Activated CD4-positive, alpha-beta T cell treated with anti-CD3 and anti-CD28 coated beads, Interleukin-2, amount 10 ng/mL, durations not matched to agents 7 days and 5 days (primary cell): Measurements from ENCODE around the gene SPHK2. TPM values are rescaled to one million over a fixed set of nuclear protein-coding genes. Genes with fewer than 3 reads are reported as not detected.

Experiments used
- CTCF ChIA-PET: fragments of 350-600 bp; sonication (Branson Sonifier 250); formaldehyde crosslinking; loops from one replicate; lab custom pipeline; 2021; ENCODE audit warnings: antibody characterized with exemption; lab: Charles Lee
- POLR2A ChIA-PET: fragments of 350-600 bp; sonication (Branson Sonifier 250); formaldehyde crosslinking; loops from one replicate; lab custom pipeline; 2021; ENCODE audit warnings: antibody characterized with exemption; lab: Charles Lee
- DNase-seq: peaks from one replicate; pipeline ENCODE4 v3.0.0-alpha.2; 2020
- H3K27ac Mint-ChIP-seq: one replicate; pipeline ENCODE4 v1.8.0; 2021; ENCODE audit warnings: mild to moderate bottlenecking, moderate library complexity, mixed read lengths
- H3K27me3 Mint-ChIP-seq: one replicate; pipeline ENCODE4 v1.8.0; 2021; ENCODE audit warnings: mixed read lengths
- H3K36me3 Mint-ChIP-seq: one replicate; pipeline ENCODE4 v1.8.0; 2021; ENCODE audit warnings: low read depth, mixed read lengths
- H3K4me1 Mint-ChIP-seq: one replicate; pipeline ENCODE4 v1.8.0; 2021; ENCODE audit warnings: mixed read lengths
- H3K4me3 Mint-ChIP-seq: one replicate; pipeline ENCODE4 v1.8.0; 2021; ENCODE audit warnings: mild to moderate bottlenecking, moderate library complexity, mixed read lengths
- H3K9me3 Mint-ChIP-seq: one replicate; pipeline ENCODE4 v1.8.0; 2021; ENCODE audit warnings: mixed read lengths
- total RNA-seq, 2 experiments: library from RNA; stranded (reverse); gene quantifications; one replicate each; pipeline ENCODE4 v1.2.3, GENCODE V29; 2021

The SPHK2 gene
- total RNA-seq, 2 experiments from 2014 or later = 28.2 to 33.6 TPM

GRCh38 chr19:48595171-48595570 is 24.1 kb upstream of the SPHK2 start:
- H3K27ac Mint-ChIP-seq = peak overlapping the region; percentile 82
- H3K4me1 Mint-ChIP-seq = peaks cover 12% of the 10 kb centered on the region
- H3K27me3 Mint-ChIP-seq = no peaks in the 10 kb centered on the region
- POLR2A ChIA-PET = no interaction called here
- CTCF ChIA-PET = interaction anchor here (0.7 kb wide), 1 partner anchor 106 kb away, joined by 3 read pairs; no protein-coding TSS in a partner anchor
- H3K4me3 Mint-ChIP-seq = peak overlapping the region; percentile 71
- peaks cover 2% of the 10 kb centered on the region for H3K36me3 Mint-ChIP-seq
- H3K9me3 Mint-ChIP-seq = no peaks in the 10 kb centered on the region
- no peak for DNase-seq

- POLR2A ChIA-PET = no interaction called here
- CTCF ChIA-PET = interaction anchor here (0.7 kb wide), 1 partner anchor 106 kb away, joined by 3 read pairs; no protein-coding TSS in a partner anchor
Observed at GRCh38 chr19:48595833-48596232, 23.5 kb upstream of the SPHK2 start.

GRCh38 chr19:48596237-48596636 is 23.1 kb upstream of the SPHK2 start:
- peak overlapping the region; percentile 71 for H3K4me3 Mint-ChIP-seq
- H3K4me1 Mint-ChIP-seq = peaks cover 12% of the 10 kb centered on the region
- ChIA-PET CTCF (no interaction called here), POLR2A (no interaction called here)
- peaks cover 2% of the 10 kb centered on the region for H3K36me3 Mint-ChIP-seq
- DNase-seq = no peak
- H3K9me3 Mint-ChIP-seq = no peaks in the 10 kb centered on the region
- H3K27ac Mint-ChIP-seq = peak overlapping the region; percentile 84
- no peaks in the 10 kb centered on the region for H3K27me3 Mint-ChIP-seq

More at GRCh38 chr19:48595833-48596232, 23.5 kb upstream of the SPHK2 start:
- DNase-seq = no peak
- Mint-ChIP-seq H3K9me3 (no peaks in the 10 kb centered on the region), H3K27ac (peak overlapping the region; percentile 82), H3K27me3 (no peaks in the 10 kb centered on the region), H3K36me3 (peaks cover 2% of the 10 kb centered on the region), H3K4me1 (peaks cover 12% of the 10 kb centered on the region), H3K4me3 (peak overlapping the region; percentile 71)

GRCh38 chr19:48596679-48597465 is 22.4 kb upstream of the SPHK2 start:
- POLR2A ChIA-PET = no interaction called here
- Mint-ChIP-seq H3K36me3 (peaks cover 2% of the 10 kb centered on the region), H3K27me3 (no peaks in the 10 kb centered on the region), H3K4me3 (peak overlapping the region; percentile 71), H3K9me3 (no peaks in the 10 kb centered on the region), H3K4me1 (peaks cover 10% of the 10 kb centered on the region), H3K27ac (peak overlapping the region; percentile 84)
- peak; percentile 53 for DNase-seq
- CTCF ChIA-PET = interaction anchor here (1.0 to 1.1 kb wide), 2 partner anchors 12 kb away, joined by 3 read pairs; no protein-coding TSS in a partner anchor

- Mint-ChIP-seq H3K36me3 (peaks cover 2% of the 10 kb centered on the region), H3K27me3 (no peaks in the 10 kb centered on the region), H3K4me1 (peaks cover 5% of the 10 kb centered on the region), H3K4me3 (no peak overlapping the region), H3K9me3 (no peaks in the 10 kb centered on the region), H3K27ac (peak overlapping the region; percentile 58)
- ChIA-PET CTCF (no interaction called here), POLR2A (no interaction called here)
- DNase-seq = no peak
Observed at GRCh38 chr19:48598996-48599700, 20.2 kb upstream of the SPHK2 start.

GRCh38 chr19:48600679-48601417 is 18.5 kb upstream of the SPHK2 start:
- CTCF ChIA-PET = interaction anchor here (0.5 to 1.5 kb wide), 6 partner anchors 8 to 112 kb away, joined by 3 to 11 read pairs (median 3); no protein-coding TSS in a partner anchor
- Mint-ChIP-seq H3K27ac (no peak overlapping the region), H3K4me1 (peaks cover 3% of the 10 kb centered on the region)

GRCh38 chr19:48603001-48603400 is 16.3 kb upstream of the SPHK2 start:
- ChIA-PET POLR2A (no interaction called here), CTCF (no interaction called here)
- H3K9me3 Mint-ChIP-seq = no peaks in the 10 kb centered on the region
- no peak overlapping the region for H3K27ac Mint-ChIP-seq
- no peaks in the 10 kb centered on the region for H3K36me3 Mint-ChIP-seq
- no peaks in the 10 kb centered on the region for H3K27me3 Mint-ChIP-seq
- H3K4me3 Mint-ChIP-seq = no peak overlapping the region
- no peaks in the 10 kb centered on the region for H3K4me1 Mint-ChIP-seq
- DNase-seq = no peak

More at GRCh38 chr19:48600679-48601417, 18.5 kb upstream of the SPHK2 start:
- no peaks in the 10 kb centered on the region for H3K36me3 Mint-ChIP-seq
- H3K9me3 Mint-ChIP-seq = no peaks in the 10 kb centered on the region
- POLR2A ChIA-PET = no interaction called here
- DNase-seq = no peak
- H3K27me3 Mint-ChIP-seq = no peaks in the 10 kb centered on the region
- no peak overlapping the region for H3K4me3 Mint-ChIP-seq

- H3K36me3 Mint-ChIP-seq = no peaks in the 10 kb centered on the region
- no peak for DNase-seq
- CTCF ChIA-PET = no interaction called here
- H3K4me1 Mint-ChIP-seq = no peaks in the 10 kb centered on the region
- H3K27me3 Mint-ChIP-seq = no peaks in the 10 kb centered on the region
- H3K27ac Mint-ChIP-seq = no peak overlapping the region
- no peak overlapping the region for H3K4me3 Mint-ChIP-seq
- POLR2A ChIA-PET = no interaction called here
- no peaks in the 10 kb centered on the region for H3K9me3 Mint-ChIP-seq
Observed at GRCh38 chr19:48603449-48603848, 15.9 kb upstream of the SPHK2 start.

- ChIA-PET CTCF (interaction anchor here (1.1 kb wide), 1 partner anchor 19 kb away, joined by 3 read pairs; no protein-coding TSS in a partner anchor), POLR2A (no interaction called here)
- Mint-ChIP-seq H3K27ac (no peak overlapping the region), H3K27me3 (no peaks in the 10 kb centered on the region), H3K4me1 (peaks cover 3% of the 10 kb centered on the region), H3K4me3 (no peak overlapping the region), H3K9me3 (no peaks in the 10 kb centered on the region), H3K36me3 (no peaks in the 10 kb centered on the region)
- no peak for DNase-seq
Observed at GRCh38 chr19:48603850-48604249, 15.5 kb upstream of the SPHK2 start.

- Mint-ChIP-seq H3K4me3 (no peak within 1 kb of the TSS), H3K27ac (no peak within 1 kb of the TSS), H3K27me3 (no peaks in the 10 kb centered on the region), H3K9me3 (no peaks in the 10 kb centered on the region), H3K4me1 (peaks cover 4% of the 10 kb centered on the region), H3K36me3 (no peaks in the 10 kb centered on the region)
- ChIA-PET POLR2A (no interaction called here), CTCF (interaction anchor here (0.6 to 3.2 kb wide), 5 partner anchors 18 to 117 kb away, joined by 3 to 11 read pairs (median 4); no protein-coding TSS in a partner anchor)
- DNase-seq = no peak
Observed at GRCh38 chr19:48606463-48607358, 12.6 kb upstream of the SPHK2 start, which contains the start of gene SPACA4. Gene SPACA4 (plus strand): TSS chr19:48606742. CDS start chr19:48606979, 237 bp downstream.

- ChIA-PET CTCF (interaction anchor here (0.6 to 3.2 kb wide), 3 partner anchors 21 to 837 kb away, joined by 3 to 11 read pairs (median 4); no protein-coding TSS in a partner anchor), POLR2A (no interaction called here)
- no peaks in the 10 kb centered on the region for H3K36me3 Mint-ChIP-seq
- H3K4me3 Mint-ChIP-seq = no peak overlapping the region
- H3K27me3 Mint-ChIP-seq = no peaks in the 10 kb centered on the region
- H3K4me1 Mint-ChIP-seq = peaks cover 4% of the 10 kb centered on the region
- no peak overlapping the region for H3K27ac Mint-ChIP-seq
- H3K9me3 Mint-ChIP-seq = no peaks in the 10 kb centered on the region
- no peak for DNase-seq
Observed at GRCh38 chr19:48607359-48607755, 11.9 kb upstream of the SPHK2 start.
